Small intestine (tissue), 7 donors: ENCODE data around the gene OSTM1. TPM values are rescaled to one million over a fixed set of nuclear protein-coding genes. Genes with fewer than 3 reads are reported as not detected.
A peak's percentile ranks its signal among the peaks of the same experiment; 100 is the strongest.
"Not testable (repeated sequence)": the region's sequence is repeated elsewhere in the genome, so short reads cannot be mapped to it uniquely, and the experiment has no call there.

Experiments
- DNase-seq, 2 donors: peaks; one replicate each; pipeline versions ENCODE4 v3.0.0 to v3.0.0-alpha.2; 2013
- FAIRE-seq: peaks from 2 replicates; lab custom pipeline; 2012; peaks lifted over from hg19 to GRCh38; lab: Jason Lieb, UNC
- H3K27ac ChIP-seq, 3 donors: one replicate each; pipeline ENCODE4 v1.5.1; 2013; ENCODE audit warnings: low read length in 2 of 3, mild to moderate bottlenecking in 2 of 3, control low read depth in 1 of 3, inconsistent platforms in 1 of 3, low read depth in 1 of 3, moderate library complexity in 1 of 3
- H3K27me3 ChIP-seq, 3 donors: one replicate each; pipeline ENCODE4 v1.6.1; 2013; ENCODE audit warnings: low read length in 3 of 3, inconsistent platforms in 1 of 3; ENCODE audit not compliant: control insufficient read depth in 3 of 3, insufficient read depth in 3 of 3
- H3K36me3 ChIP-seq, 3 donors: one replicate each; pipeline ENCODE4 v1.6.1; 2013; ENCODE audit warnings: low read length in 3 of 3, inconsistent platforms in 1 of 3, low read depth in 1 of 3, mild to moderate bottlenecking in 1 of 3, moderate library complexity in 1 of 3; ENCODE audit not compliant: control insufficient read depth in 3 of 3, insufficient read depth in 2 of 3
- H3K4me1 ChIP-seq, 3 donors: one replicate each; pipeline ENCODE4 v1.6.1; 2013; ENCODE audit warnings: low read length in 2 of 3, inconsistent platforms in 1 of 3, low read depth in 1 of 3, mild to moderate bottlenecking in 1 of 3, moderate library complexity in 1 of 3; ENCODE audit not compliant: control insufficient read depth in 3 of 3, insufficient read depth in 2 of 3
- H3K4me3 ChIP-seq, 3 donors: one replicate each; pipeline ENCODE4 v1.5.1; 2013; ENCODE audit warnings: low read length in 3 of 3, control low read depth in 1 of 3, inconsistent platforms in 1 of 3, low read depth in 1 of 3, mild to moderate bottlenecking in 1 of 3, moderate library complexity in 1 of 3
- H3K9me3 ChIP-seq, 2 donors: one replicate each; pipeline ENCODE4 v1.6.1; 2013; ENCODE audit warnings: low read depth in 1 of 2, low read length in 1 of 2; ENCODE audit not compliant: control insufficient read depth in 2 of 2, insufficient read depth in 1 of 2
- WGBS, 3 donors: extraction: QIAGEN DNeasy Blood & Tissue Kit; methylation state at CpG; one replicate each; pipeline ENCODE4 v1.1.7; 2013; 5-methylcytosine and 5-hydroxymethylcytosine counted together
- polyA plus RNA-seq, 4 donors: library from polyadenylated mRNA; stranded (reverse) in 3 of 4; unstranded in 1 of 4; fragments of 200-250 nt in 3 of 4; fragments of 120-200 nt in 1 of 4; gene quantifications; one replicate each; pipeline versions ENCODE4 v1.2.1 to v1.2.3, GENCODE V29; 2013
- donor health status: healthy with polysubstance abuse.
- donor health status: control.
- donor health status: control.
- donor health status: Bipolar disorder and iron deficiency.
- donor health status: healthy.

The OSTM1 gene
- polyA plus RNA-seq, 4 donors = 5.7 to 14.6 (median 7.4) TPM

DNA sequence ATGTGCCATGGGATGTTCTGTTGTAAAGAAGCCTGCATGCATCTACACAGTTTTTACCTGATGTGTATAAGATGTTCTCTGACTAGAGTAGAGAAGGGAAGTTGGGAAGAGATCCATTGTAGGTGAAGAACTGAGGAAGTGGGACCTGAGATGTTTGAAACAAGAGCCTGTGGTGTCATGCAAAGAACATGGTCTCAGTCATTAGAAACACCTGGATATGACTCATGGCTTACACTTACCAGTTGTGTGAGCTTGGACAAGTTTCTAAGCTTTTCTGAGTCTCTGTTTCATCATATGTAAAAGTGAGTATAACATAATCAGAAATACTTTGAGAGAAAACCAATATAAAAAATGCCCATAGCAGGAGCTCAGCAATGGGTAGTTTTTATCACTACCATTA, 64.6 kb downstream of the OSTM1 start:
- H3K4me1 ChIP-seq = no peaks in the 10 kb centered on the region
- DNase-seq (no peak), FAIRE-seq (no peak)
- H3K4me3 ChIP-seq = no peak overlapping the region
- no peaks in the 10 kb centered on the region for H3K36me3 ChIP-seq
- no peaks in the 10 kb centered on the region for H3K27me3 ChIP-seq
- H3K27ac ChIP-seq = no peak overlapping the region
- peaks cover 0 to 18% of the 10 kb centered on the region in 2 donors for H3K9me3 ChIP-seq

DNA sequence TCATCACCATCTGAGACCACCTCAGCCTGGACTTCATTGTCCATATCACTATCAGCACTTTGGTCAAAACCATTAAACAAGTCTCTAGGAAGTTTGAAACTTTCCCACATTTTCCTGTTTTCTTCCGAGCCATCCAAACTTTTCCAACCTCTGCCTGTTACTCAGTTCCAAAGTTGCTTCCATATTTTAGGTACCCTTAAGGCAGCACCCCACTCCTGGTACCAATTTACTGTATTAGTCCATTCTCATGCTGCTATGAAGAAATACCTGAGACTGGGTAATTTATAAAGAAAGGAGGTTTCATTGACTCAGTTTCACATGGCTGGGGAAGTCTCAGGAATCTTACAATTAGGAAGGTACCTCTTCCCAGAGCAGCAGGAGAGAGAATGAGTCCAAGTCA, 65.3 kb downstream of the OSTM1 start:
- H3K27me3 ChIP-seq, H3K4me1 ChIP-seq, DNase-seq, H3K4me3 ChIP-seq, H3K27ac ChIP-seq, FAIRE-seq, H3K36me3 ChIP-seq: not testable (repeated sequence)
- WGBS, 3 donors = 93 to 100% (median 93%) methylated on average over 1 of the region's 1 CpG
- peaks cover 0 to 18% of the 10 kb centered on the region in 2 donors for H3K9me3 ChIP-seq

DNA sequence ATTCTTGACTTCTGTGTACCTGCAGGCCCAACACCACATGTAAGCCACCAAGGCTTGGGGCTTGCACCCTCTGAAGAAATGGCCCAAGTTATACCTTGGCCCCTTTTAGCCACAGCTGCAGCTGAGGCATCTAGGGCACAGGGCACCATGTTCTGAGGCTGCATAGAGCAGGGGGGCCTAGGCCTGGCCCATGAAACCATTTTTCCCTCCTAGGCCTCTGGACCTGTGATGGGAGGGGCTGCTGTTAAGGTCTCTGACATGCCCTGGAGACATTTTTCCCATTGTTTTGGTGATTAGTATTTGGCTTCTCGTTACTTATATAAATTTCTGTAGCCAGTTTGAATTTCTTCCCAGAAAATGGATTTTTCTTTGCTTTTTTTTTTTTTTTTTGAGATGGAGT, 66.2 kb downstream of the OSTM1 start:
- WGBS, 3 donors = 52 to 94% (median 94%) methylated on average over 1 of the region's 1 CpG
- no peak overlapping the region for H3K27ac ChIP-seq
- no peak for FAIRE-seq

GRCh38 chr6:108005961-108006360, 68.6 kb downstream of the OSTM1 start:
- H3K4me1 ChIP-seq = peaks cover 0 to 24% (median 2%) of the 10 kb centered on the region in 3 donors
- no peak for FAIRE-seq
- H3K36me3 ChIP-seq = no peaks in the 10 kb centered on the region
- no peak overlapping the region for H3K4me3 ChIP-seq
- no peak overlapping the region for H3K27ac ChIP-seq
- H3K27me3 ChIP-seq = no peaks in the 10 kb centered on the region
- no peak for DNase-seq
- 79 to 85% (median 84%) methylated on average over 3 of the region's 3 CpGs for WGBS, 3 donors
- peaks cover 0 to 23% of the 10 kb centered on the region in 2 donors for H3K9me3 ChIP-seq

More for the DNA sequence above, 66.2 kb downstream of the OSTM1 start:
- Histone ChIP-seq H3K27me3 (no peaks in the 10 kb centered on the region), H3K4me3 (no peak overlapping the region), H3K9me3 (peaks cover 0 to 18% of the 10 kb centered on the region in 2 donors), H3K36me3 (no peaks in the 10 kb centered on the region), H3K4me1 (peaks cover 0 to 6% (median 0%) of the 10 kb centered on the region in 3 donors)
- DNase-seq = no peak

DNA sequence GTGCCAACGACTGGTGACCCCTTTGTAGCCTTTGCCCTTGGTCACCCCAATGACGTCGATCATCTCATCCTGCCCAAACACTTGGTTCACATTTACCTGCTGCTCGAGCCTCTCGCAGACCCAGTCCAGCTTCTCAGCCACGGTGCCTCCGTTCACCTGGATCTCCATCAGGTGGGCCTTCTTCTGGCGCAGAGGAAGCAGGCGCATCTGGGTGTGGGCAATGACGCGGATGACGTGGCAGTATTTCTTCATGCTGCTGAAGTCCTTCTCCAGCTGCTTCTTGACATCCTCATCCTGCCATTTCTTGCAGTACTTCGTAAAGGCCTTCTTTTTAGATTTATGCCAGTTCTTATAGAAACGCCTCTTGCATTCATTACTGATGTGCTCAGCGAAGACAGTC, 69.7 kb downstream of the OSTM1 start:
- Histone ChIP-seq H3K27ac (no peak overlapping the region), H3K4me1 (peaks cover 0 to 24% (median 2%) of the 10 kb centered on the region in 3 donors), H3K27me3 (no peaks in the 10 kb centered on the region), H3K4me3 (no peak overlapping the region), H3K36me3 (no peaks in the 10 kb centered on the region), H3K9me3 (peaks cover 0 to 23% of the 10 kb centered on the region in 2 donors)
- FAIRE-seq (no peak), DNase-seq (no peak)
- WGBS, 3 donors = 95 to 97% (median 96%) methylated on average over 15 of the region's 15 CpGs

GRCh38 chr6:108002365-108003221, 71.9 kb downstream of the OSTM1 start:
- no peaks in the 10 kb centered on the region for H3K27me3 ChIP-seq
- peak; percentile 53 for FAIRE-seq
- no peak overlapping the region for H3K4me3 ChIP-seq
- H3K27ac ChIP-seq = peak overlapping the region; percentile 93 to 94 (median 94)
- WGBS, 3 donors = 9 to 51% (median 22%) methylated on average over 9 of the region's 9 CpGs
- peaks cover 0 to 24% (median 2%) of the 10 kb centered on the region in 3 donors for H3K4me1 ChIP-seq
- peak; percentile 94 to 97 for DNase-seq
- peaks cover 0 to 4% of the 10 kb centered on the region in 2 donors for H3K9me3 ChIP-seq
- H3K36me3 ChIP-seq = no peaks in the 10 kb centered on the region

DNA sequence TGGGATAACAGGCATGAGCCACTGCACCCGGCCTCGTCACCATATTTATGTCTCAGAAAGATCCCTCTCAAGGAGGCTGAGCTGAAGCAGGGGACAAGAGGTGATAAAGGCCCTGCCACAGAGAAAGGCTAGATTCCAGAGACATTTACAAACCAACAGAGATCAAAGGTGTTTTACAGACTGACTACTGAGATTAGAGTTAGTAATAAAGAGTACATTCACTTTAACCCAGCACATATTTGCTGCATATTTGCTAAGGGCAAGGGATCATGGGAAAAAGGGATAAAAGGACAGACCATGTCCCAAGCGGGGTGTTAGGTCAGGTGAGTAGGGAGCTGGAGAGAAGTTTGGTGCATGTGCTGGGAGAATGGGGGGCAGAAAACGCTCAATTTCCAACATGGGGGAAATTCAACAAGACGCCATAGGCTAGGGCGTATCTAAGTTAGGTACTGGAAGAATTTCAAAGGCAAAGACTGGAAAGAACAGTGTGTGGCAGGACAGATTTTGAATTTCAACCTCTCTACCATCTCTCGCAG, 72.8 kb downstream of the OSTM1 start:
- FAIRE-seq (no peak), DNase-seq (peak; percentile 76)
- H3K36me3 ChIP-seq = no peaks in the 10 kb centered on the region
- no peak overlapping the region for H3K4me3 ChIP-seq
- 37 to 63% (median 47%) methylated on average over 7 of the region's 7 CpGs for whole genome bisulfite sequencing, 3 donors
- peaks cover 0 to 24% (median 2%) of the 10 kb centered on the region in 3 donors for H3K4me1 ChIP-seq
- peak overlapping the region; percentile 93 to 94 (median 94) for H3K27ac ChIP-seq
- H3K9me3 ChIP-seq = peaks cover 0 to 4% of the 10 kb centered on the region in 2 donors
- no peaks in the 10 kb centered on the region for H3K27me3 ChIP-seq

DNA sequence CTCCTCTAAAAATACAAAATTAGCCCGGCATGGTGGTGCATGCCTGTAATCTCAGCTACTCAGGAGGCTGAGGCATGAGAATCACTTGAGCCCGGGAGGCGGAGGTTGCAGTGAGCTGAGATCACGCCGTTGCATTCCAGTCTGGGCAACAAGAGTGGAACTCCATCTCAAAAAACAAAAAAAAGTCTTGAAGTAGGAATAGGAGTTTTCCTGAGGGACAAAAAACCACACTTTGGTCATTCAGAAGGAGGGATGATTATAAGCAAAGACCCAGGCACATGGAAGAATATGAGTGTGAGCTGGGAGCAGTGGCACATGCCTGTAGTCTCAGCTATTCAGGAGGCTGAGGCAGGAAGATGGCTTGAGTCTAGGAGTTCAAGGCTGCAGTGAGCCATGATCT, 74.3 kb downstream of the OSTM1 start:
- H3K36me3 ChIP-seq, H3K27me3 ChIP-seq, FAIRE-seq, H3K4me3 ChIP-seq, H3K9me3 ChIP-seq, DNase-seq, H3K27ac ChIP-seq: not testable (repeated sequence)
- peaks cover 0 to 24% (median 2%) of the 10 kb centered on the region in 3 donors for H3K4me1 ChIP-seq
- WGBS, 3 donors = 84 to 94% (median 92%) methylated on average over 5 of the region's 5 CpGs
